ENCODE measurements around the gene PAGE2.
"Not testable (repeated sequence)": the region's sequence is repeated elsewhere in the genome, so short reads cannot be mapped to it uniquely, and the experiment has no call there.

The PAGE2 gene

GRCh38 chrX:55119712-55120111, 30.9 kb downstream of the PAGE2 start:
- DNase-seq (ENCODE audit: insufficient read length, low spot score) (no peak), FAIRE-seq (no peak)
- TF ChIP-seq SPI1 (IDR thresholded peaks at IDR 0.05; ENCODE audit: low read depth, low read length) (no peak), TAF1 (IDR thresholded peaks at IDR 0.05; ENCODE audit: low read depth, low read length) (no peak), POU2F2 (IDR thresholded peaks at IDR 0.05; ENCODE audit: low read depth, low read length) (no peak), PAX5 (IDR thresholded peaks at IDR 0.05; ENCODE audit: insufficient read depth, low read length, severe bottlenecking) (no peak), POLR2A (IDR thresholded peaks at IDR 0.05; ENCODE audit: low read depth, low read length) (no peak)

GRCh38 chrX:55120761-55121358, 32.0 kb downstream of the PAGE2 start:
- no peak for FAIRE-seq
- no peak for DNase-seq (ENCODE audit: insufficient read length, low spot score)
- TF ChIP-seq POLR2A (IDR thresholded peaks at IDR 0.05; ENCODE audit: low read depth, low read length) (no peak), POLR2AphosphoS5 (IDR thresholded peaks at IDR 0.05; ENCODE audit: low read depth, low read length) (no peak), PAX5 (IDR thresholded peaks at IDR 0.05; ENCODE audit: insufficient read depth, low read length, severe bottlenecking) (no peak), SPI1 (IDR thresholded peaks at IDR 0.05; ENCODE audit: low read depth, low read length) (no peak), POU2F2 (IDR thresholded peaks at IDR 0.05; ENCODE audit: low read depth, low read length) (no peak), TAF1 (IDR thresholded peaks at IDR 0.05; ENCODE audit: low read depth, low read length) (no peak)

GRCh38 chrX:55123900-55124299, 35.1 kb downstream of the PAGE2 start:
- TF ChIP-seq PAX5 (IDR thresholded peaks at IDR 0.05; ENCODE audit: insufficient read depth, low read length, severe bottlenecking), result no peak
- TF ChIP-seq TAF1 (IDR thresholded peaks at IDR 0.05; ENCODE audit: low read depth, low read length), result no peak
- no peak for TF ChIP-seq SPI1 (IDR thresholded peaks at IDR 0.05; ENCODE audit: low read depth, low read length)
- TF ChIP-seq POLR2A (IDR thresholded peaks at IDR 0.05; ENCODE audit: low read depth, low read length), result no peak
- no peak for TF ChIP-seq POLR2AphosphoS5 (IDR thresholded peaks at IDR 0.05; ENCODE audit: low read depth, low read length)
- no peak for TF ChIP-seq POU2F2 (IDR thresholded peaks at IDR 0.05; ENCODE audit: low read depth, low read length)
- DNase-seq (ENCODE audit: insufficient read length, low spot score), result no peak
- FAIRE-seq, result no peak

- FAIRE-seq (no peak), DNase-seq (ENCODE audit: insufficient read length, low spot score) (no peak)
- TF ChIP-seq SPI1 (IDR thresholded peaks at IDR 0.05; ENCODE audit: low read depth, low read length), result no peak
Observed at GRCh38 chrX:55127692-55128091, 38.9 kb downstream of the PAGE2 start.

GRCh38 chrX:55129361-55129760, 40.5 kb downstream of the PAGE2 start:
- no peak for DNase-seq (ENCODE audit: insufficient read length, low spot score)
- FAIRE-seq, result no peak
- no peak for TF ChIP-seq POLR2AphosphoS5 (IDR thresholded peaks at IDR 0.05; ENCODE audit: low read depth, low read length)
- TF ChIP-seq SPI1 (IDR thresholded peaks at IDR 0.05; ENCODE audit: low read depth, low read length), result no peak
- no peak for TF ChIP-seq POLR2A (IDR thresholded peaks at IDR 0.05; ENCODE audit: low read depth, low read length)
- TF ChIP-seq PAX5 (IDR thresholded peaks at IDR 0.05; ENCODE audit: insufficient read depth, low read length, severe bottlenecking), result no peak
- no peak for TF ChIP-seq POU2F2 (IDR thresholded peaks at IDR 0.05; ENCODE audit: low read depth, low read length)
- TF ChIP-seq TAF1 (IDR thresholded peaks at IDR 0.05; ENCODE audit: low read depth, low read length), result no peak

GRCh38 chrX:55130481-55130880, 41.7 kb downstream of the PAGE2 start:
- TF ChIP-seq POLR2AphosphoS5 (IDR thresholded peaks at IDR 0.05; ENCODE audit: low read depth, low read length) (no peak), POU2F2 (IDR thresholded peaks at IDR 0.05; ENCODE audit: low read depth, low read length) (no peak), SPI1 (IDR thresholded peaks at IDR 0.05; ENCODE audit: low read depth, low read length) (no peak), PAX5 (IDR thresholded peaks at IDR 0.05; ENCODE audit: insufficient read depth, low read length, severe bottlenecking) (no peak), TAF1 (IDR thresholded peaks at IDR 0.05; ENCODE audit: low read depth, low read length) (no peak), POLR2A (IDR thresholded peaks at IDR 0.05; ENCODE audit: low read depth, low read length) (no peak)
- FAIRE-seq (no peak), DNase-seq (ENCODE audit: insufficient read length, low spot score) (no peak)

- no peak for TF ChIP-seq SPI1 (IDR thresholded peaks at IDR 0.05; ENCODE audit: low read depth, low read length)
- TF ChIP-seq POLR2AphosphoS5 (IDR thresholded peaks at IDR 0.05; ENCODE audit: low read depth, low read length), result no peak
- TF ChIP-seq POU2F2 (IDR thresholded peaks at IDR 0.05; ENCODE audit: low read depth, low read length), result no peak
- TF ChIP-seq PAX5 (IDR thresholded peaks at IDR 0.05; ENCODE audit: insufficient read depth, low read length, severe bottlenecking), result no peak
- no peak for TF ChIP-seq POLR2A (IDR thresholded peaks at IDR 0.05; ENCODE audit: low read depth, low read length)
- no peak for TF ChIP-seq TAF1 (IDR thresholded peaks at IDR 0.05; ENCODE audit: low read depth, low read length)
- FAIRE-seq, result no peak
- DNase-seq (ENCODE audit: insufficient read length, low spot score), result no peak
Observed at GRCh38 chrX:55132416-55132815, 43.6 kb downstream of the PAGE2 start.

- FAIRE-seq (peak; percentile 71), DNase-seq (ENCODE audit: insufficient read length, low spot score) (no peak)
- TF ChIP-seq PAX5 (IDR thresholded peaks at IDR 0.05; ENCODE audit: insufficient read depth, low read length, severe bottlenecking) (no peak), POLR2A (IDR thresholded peaks at IDR 0.05; ENCODE audit: low read depth, low read length) (no peak), SPI1 (IDR thresholded peaks at IDR 0.05; ENCODE audit: low read depth, low read length) (no peak), POU2F2 (IDR thresholded peaks at IDR 0.05; ENCODE audit: low read depth, low read length) (no peak), TAF1 (IDR thresholded peaks at IDR 0.05; ENCODE audit: low read depth, low read length) (no peak), POLR2AphosphoS5 (IDR thresholded peaks at IDR 0.05; ENCODE audit: low read depth, low read length) (no peak)
Observed at GRCh38 chrX:55135171-55135570, 46.4 kb downstream of the PAGE2 start.

- DNase-seq (ENCODE audit: insufficient read length, low spot score); FAIRE-seq: not testable (repeated sequence)
Observed at GRCh38 chrX:55140800-55141199, 52.0 kb downstream of the PAGE2 start.

Data from GM12891 (cell line).